ENCODE measurements around the gene TMEM156. TPM values are rescaled to one million over a fixed set of nuclear protein-coding genes. Genes with fewer than 3 reads are reported as not detected.

The TMEM156 gene
- total and polyA plus RNA-seq, 10 donors: 10.5 to 76.1 (median 17.0) TPM

GRCh38 chr4:39067451-39067850 is 35.2 kb upstream of the TMEM156 start:
- TF ChIP-seq POLR2A (IDR thresholded peaks at IDR 0.05): no peak
- TF ChIP-seq POLR2AphosphoS5 (IDR thresholded peaks at IDR 0.05): no peak
- TF ChIP-seq, protein P1, sequence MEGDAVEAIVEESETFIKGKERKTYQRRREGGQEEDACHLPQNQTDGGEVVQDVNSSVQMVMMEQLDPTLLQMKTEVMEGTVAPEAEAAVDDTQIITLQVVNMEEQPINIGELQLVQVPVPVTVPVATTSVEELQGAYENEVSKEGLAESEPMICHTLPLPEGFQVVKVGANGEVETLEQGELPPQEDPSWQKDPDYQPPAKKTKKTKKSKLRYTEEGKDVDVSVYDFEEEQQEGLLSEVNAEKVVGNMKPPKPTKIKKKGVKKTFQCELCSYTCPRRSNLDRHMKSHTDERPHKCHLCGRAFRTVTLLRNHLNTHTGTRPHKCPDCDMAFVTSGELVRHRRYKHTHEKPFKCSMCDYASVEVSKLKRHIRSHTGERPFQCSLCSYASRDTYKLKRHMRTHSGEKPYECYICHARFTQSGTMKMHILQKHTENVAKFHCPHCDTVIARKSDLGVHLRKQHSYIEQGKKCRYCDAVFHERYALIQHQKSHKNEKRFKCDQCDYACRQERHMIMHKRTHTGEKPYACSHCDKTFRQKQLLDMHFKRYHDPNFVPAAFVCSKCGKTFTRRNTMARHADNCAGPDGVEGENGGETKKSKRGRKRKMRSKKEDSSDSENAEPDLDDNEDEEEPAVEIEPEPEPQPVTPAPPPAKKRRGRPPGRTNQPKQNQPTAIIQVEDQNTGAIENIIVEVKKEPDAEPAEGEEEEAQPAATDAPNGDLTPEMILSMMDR (IDR thresholded peaks at IDR 0.05 in 8 of 11, conservative IDR thresholded peaks at IDR 0.05 in 3 of 11): no peak
- H3K27me3 ChIP-seq (replicated peaks in 1 of 7): no peaks in the 10 kb centered on the region
- 96 to 99% (median 98%) methylated on average over 3 of the region's 3 CpGs for WGBS, 5 donors

GRCh38 chr4:39067031-39067430 is 34.8 kb upstream of the TMEM156 start:
- intact Hi-C loops (cut with DNase I; ENCODE audit: low total_unique reads): no loop called here
- Histone ChIP-seq H3K9me3 (no peaks in the 10 kb centered on the region), H3K4me3 (no peak overlapping the region), H3K27me3 (replicated peaks in 1 of 7) (no peaks in the 10 kb centered on the region), H3K27ac (no peak overlapping the region), H3K4me1 (peaks cover 0 to 30% (median 4%) of the 10 kb centered on the region in 6 donors), H3K36me3 (no peaks in the 10 kb centered on the region)
- WGBS, 5 donors: 93 to 99% (median 97%) methylated on average over 2 of the region's 2 CpGs
- no peak for TF ChIP-seq POLR2A (IDR thresholded peaks at IDR 0.05)
- TF ChIP-seq POLR2AphosphoS5 (IDR thresholded peaks at IDR 0.05): no peak
- TF ChIP-seq, protein P1 (IDR thresholded peaks at IDR 0.05 in 8 of 11, conservative IDR thresholded peaks at IDR 0.05 in 3 of 11): no peak
- DNase-seq: no peak

More at GRCh38 chr4:39067451-39067850, 35.2 kb upstream of the TMEM156 start:
- intact Hi-C loops (cut with DNase I; ENCODE audit: low total_unique reads): no loop called here
- H3K4me3 ChIP-seq: no peak overlapping the region
- H3K9me3 ChIP-seq: no peaks in the 10 kb centered on the region
- H3K27ac ChIP-seq: no peak overlapping the region
- no peaks in the 10 kb centered on the region for H3K36me3 ChIP-seq
- DNase-seq: no peak
- peaks cover 0 to 26% (median under 1%) of the 10 kb centered on the region in 6 donors for H3K4me1 ChIP-seq

DNA sequence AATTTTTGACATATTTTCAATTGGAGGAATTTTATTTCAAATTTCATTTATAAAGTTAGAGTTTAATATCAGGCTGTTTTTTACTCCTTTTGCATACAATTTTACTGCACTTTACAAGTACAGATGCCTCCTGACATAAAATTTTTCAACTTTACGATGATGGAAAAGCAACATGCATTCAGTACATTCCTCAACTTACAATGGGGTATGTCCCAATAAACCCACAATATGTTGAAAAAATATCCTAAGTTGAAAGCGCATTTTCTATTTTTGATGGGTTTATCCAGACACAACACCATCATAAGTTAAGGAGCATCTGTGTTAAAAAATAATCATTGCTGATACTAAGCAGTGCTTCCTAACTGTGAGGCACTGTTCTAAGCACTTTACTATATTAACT is 34.2 kb upstream of the TMEM156 start:
- Histone ChIP-seq H3K9me3 (no peaks in the 10 kb centered on the region), H3K27ac (no peak overlapping the region), H3K27me3 (replicated peaks in 1 of 7) (no peaks in the 10 kb centered on the region), H3K36me3 (no peaks in the 10 kb centered on the region), H3K4me3 (no peak overlapping the region), H3K4me1 (peaks cover 0 to 37% (median 5%) of the 10 kb centered on the region in 6 donors)
- TF ChIP-seq, protein P1 (IDR thresholded peaks at IDR 0.05 in 8 of 11, conservative IDR thresholded peaks at IDR 0.05 in 3 of 11): no peak
- TF ChIP-seq POLR2AphosphoS5 (IDR thresholded peaks at IDR 0.05) (no peak), POLR2A (IDR thresholded peaks at IDR 0.05) (no peak)
- WGBS, 5 donors: 89 to 99% (median 94%) methylated on average over 2 of the region's 2 CpGs
- no peak for DNase-seq
- intact Hi-C loops (cut with DNase I; ENCODE audit: low total_unique reads): no loop called here

DNA sequence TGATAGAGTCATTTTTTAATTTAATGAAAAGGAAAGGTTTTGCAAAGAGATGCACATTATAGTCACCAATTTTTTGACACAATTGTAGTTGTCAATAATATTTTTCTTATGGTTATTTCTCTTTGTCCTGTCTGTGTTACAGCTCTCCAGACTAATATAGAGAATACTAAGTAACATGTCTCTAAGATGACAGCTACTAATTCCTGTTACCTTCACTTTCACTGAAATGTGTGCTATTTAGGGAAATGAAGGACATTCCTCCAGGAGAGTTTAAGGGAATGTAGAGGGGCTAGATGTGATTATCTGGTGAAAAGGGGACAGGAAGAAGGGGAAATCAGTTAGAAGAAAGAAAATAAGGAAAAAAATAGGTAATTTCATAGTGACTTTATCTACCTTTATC is 31.2 kb upstream of the TMEM156 start:
- H3K4me1 ChIP-seq: peaks cover 0 to 40% (median 5%) of the 10 kb centered on the region in 6 donors
- TF ChIP-seq POLR2AphosphoS5 (IDR thresholded peaks at IDR 0.05) (no peak), POLR2A (IDR thresholded peaks at IDR 0.05) (no peak)
- TF ChIP-seq, protein P1 (IDR thresholded peaks at IDR 0.05 in 8 of 11, conservative IDR thresholded peaks at IDR 0.05 in 3 of 11): no peak
- H3K4me3 ChIP-seq: no peak overlapping the region
- intact Hi-C loops (cut with DNase I; ENCODE audit: low total_unique reads): no loop called here
- no peaks in the 10 kb centered on the region for H3K36me3 ChIP-seq
- DNase-seq: no peak
- no peak overlapping the region for H3K27ac ChIP-seq
- no peaks in the 10 kb centered on the region for H3K27me3 ChIP-seq (replicated peaks in 1 of 7)
- H3K9me3 ChIP-seq: no peaks in the 10 kb centered on the region

All from spleen (tissue), 11 donors.